Skin of body (tissue), 2 donors: ENCODE measurements around the gene AFF1. TPM values are rescaled to one million over a fixed set of nuclear protein-coding genes. Genes with fewer than 3 reads are reported as not detected.

Experiments used
- DNase-seq: peaks from one replicate; lab custom pipeline; 2025; lab: John Stamatoyannopoulos, UW
- total RNA-seq: library from RNA; depleted of rRNA; stranded (reverse); fragments of >200 nt; gene quantifications from one replicate; pipeline ENCODE4 v1.2.3, GENCODE V29; 2014

The AFF1 gene
- total RNA-seq, 1 donor from 2014 or later: 25.4 TPM

- peak; percentile 57 for DNase-seq
Measured at GRCh38 chr4:86950831-86951525, 16.2 kb downstream of the AFF1 start.

GRCh38 chr4:86955888-86956451 lies 21.2 kb downstream of the AFF1 start:
- no peak for DNase-seq

DNA sequence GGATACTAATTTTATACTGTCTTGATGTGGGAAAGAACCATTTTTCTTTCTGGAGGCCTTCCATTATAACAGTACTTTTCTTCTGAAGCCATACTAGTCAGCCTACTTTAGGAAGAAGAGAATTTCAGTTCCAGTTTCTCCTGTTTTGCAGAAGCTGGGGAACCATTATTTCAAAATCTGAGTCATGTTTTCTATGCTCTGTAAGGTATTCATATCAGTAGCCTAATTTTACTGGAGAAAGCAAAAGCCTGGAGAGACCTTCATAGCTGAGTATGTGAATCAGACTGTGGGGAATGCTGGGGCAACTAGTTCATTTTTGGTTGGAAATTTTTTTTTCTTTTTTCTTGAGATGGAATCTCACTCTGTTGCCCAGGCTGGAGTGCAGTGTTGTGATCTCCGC lies 22.4 kb downstream of the AFF1 start:
- no peak for DNase-seq

GRCh38 chr4:86959588-86960500 lies 25.0 kb downstream of the AFF1 start:
- no peak for DNase-seq

DNA sequence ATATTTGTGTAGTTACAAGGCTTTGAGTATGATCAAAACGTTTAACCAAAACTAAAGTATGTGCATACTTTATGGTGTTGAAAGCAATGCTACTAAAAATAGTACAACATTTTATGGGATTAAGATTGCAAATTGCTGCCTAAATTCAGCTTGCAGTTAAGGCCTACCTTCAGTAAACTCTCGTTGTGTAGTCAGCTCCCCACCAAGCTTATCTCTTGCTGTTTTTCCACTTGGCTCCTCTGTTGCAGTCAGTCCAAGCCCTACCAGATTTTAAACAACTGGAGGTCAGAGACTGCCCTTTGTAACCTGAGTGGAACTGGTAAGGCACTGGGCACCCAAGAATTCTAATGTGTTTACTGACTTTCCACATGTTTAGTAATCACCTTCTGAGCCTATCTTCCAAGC lies 25.7 kb downstream of the AFF1 start:
- no peak for DNase-seq

GRCh38 chr4:86961116-86961515 lies 26.3 kb downstream of the AFF1 start:
- no peak for DNase-seq

- no peak for DNase-seq
Measured at GRCh38 chr4:86961605-86962295, 26.9 kb downstream of the AFF1 start.

GRCh38 chr4:86963697-86964096 lies 28.9 kb downstream of the AFF1 start:
- no peak for DNase-seq

GRCh38 chr4:86965019-86965976 lies 30.5 kb downstream of the AFF1 start:
- no peak for DNase-seq

DNA sequence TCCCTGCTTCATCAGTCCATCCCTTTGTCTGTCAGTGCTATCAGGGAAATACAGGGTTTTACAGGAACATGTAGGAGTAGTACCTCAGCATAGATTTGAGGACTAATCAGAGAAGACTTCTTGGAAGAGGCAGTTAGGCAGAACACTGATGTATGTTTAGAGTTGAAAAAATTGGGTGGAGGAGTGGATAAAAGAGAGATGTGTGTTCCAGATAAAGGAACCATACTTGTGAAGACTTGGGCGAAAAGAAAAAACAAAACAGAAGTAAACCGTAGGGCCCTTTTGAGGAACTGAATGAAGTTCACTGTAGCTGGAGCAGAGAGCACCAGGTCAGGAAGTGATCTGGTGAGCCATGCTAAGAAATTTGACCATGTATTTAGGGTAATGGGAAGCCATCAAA lies 32.3 kb downstream of the AFF1 start:
- DNase-seq: no peak

DNA sequence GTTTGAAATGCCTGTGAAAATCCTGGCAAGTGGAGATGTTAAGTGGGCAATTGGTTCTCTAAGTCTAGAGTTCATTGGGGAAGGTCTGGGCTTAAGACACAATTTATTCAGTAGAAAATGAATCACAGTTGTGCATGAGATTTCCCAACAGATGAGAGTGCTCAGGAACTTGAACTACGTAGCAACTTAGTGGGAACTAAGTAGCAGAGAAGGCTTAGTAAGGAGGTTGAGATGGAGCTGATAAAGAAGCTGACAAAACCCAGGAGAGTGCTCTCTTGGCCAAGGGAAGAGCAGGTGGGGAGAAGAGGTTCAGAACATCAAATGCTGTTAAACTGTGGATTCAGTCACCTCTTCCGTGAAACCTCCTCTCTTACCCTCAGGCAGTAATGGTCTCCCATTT lies 33.0 kb downstream of the AFF1 start:
- no peak for DNase-seq

- DNase-seq: no peak
Measured at GRCh38 chr4:86968547-86968946, 33.7 kb downstream of the AFF1 start.

- no peak for DNase-seq
Measured at GRCh38 chr4:86970447-86971354, 35.9 kb downstream of the AFF1 start.

GRCh38 chr4:86971355-86971683 lies 36.5 kb downstream of the AFF1 start:
- no peak for DNase-seq

GRCh38 chr4:86972997-86973396 lies 38.2 kb downstream of the AFF1 start:
- DNase-seq: no peak

- DNase-seq: no peak
Measured at GRCh38 chr4:86973668-86974067, 38.9 kb downstream of the AFF1 start.

- DNase-seq: no peak
Measured at GRCh38 chr4:86974551-86974994, 39.8 kb downstream of the AFF1 start.

- DNase-seq: no peak
Measured at GRCh38 chr4:86975927-86976326, 41.1 kb downstream of the AFF1 start.

DNA sequence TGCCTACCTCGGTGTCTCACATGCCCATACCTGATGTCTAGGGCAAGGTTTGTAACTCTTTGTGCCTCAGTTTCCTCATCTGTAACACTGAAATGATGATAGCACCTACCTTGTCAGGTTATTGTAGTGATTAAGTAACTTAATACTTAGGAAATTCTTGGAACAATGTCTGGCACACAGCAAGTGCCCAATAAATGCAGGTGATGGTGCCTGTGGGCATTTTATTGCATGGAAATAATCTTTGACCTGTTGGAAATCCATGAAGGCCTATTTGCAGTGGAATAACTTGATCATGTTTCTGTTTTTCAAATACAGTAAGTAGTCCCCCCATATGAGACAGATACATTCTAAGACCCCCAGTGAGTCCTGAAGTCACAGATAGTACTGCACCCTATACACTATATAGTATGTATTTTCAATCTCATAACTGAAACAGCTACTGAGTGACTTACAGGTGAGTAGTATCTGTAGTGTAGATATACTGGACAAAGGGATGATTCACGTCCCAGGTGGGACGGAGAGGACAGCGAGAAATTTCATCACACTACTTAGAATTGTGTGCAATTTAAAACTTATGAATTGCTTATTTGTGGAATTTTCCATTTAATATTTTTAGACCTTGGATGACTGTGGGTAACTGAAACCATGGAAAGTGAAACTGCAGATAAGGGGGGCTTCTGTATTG lies 42.1 kb downstream of the AFF1 start:
- DNase-seq: no peak
